Measurements from ENCODE around the gene ATG101.
"Not testable (repeated sequence)": the region's sequence is repeated elsewhere in the genome, so short reads cannot be mapped to it uniquely, and the experiment has no call there.

ATG101 gene

DNA sequence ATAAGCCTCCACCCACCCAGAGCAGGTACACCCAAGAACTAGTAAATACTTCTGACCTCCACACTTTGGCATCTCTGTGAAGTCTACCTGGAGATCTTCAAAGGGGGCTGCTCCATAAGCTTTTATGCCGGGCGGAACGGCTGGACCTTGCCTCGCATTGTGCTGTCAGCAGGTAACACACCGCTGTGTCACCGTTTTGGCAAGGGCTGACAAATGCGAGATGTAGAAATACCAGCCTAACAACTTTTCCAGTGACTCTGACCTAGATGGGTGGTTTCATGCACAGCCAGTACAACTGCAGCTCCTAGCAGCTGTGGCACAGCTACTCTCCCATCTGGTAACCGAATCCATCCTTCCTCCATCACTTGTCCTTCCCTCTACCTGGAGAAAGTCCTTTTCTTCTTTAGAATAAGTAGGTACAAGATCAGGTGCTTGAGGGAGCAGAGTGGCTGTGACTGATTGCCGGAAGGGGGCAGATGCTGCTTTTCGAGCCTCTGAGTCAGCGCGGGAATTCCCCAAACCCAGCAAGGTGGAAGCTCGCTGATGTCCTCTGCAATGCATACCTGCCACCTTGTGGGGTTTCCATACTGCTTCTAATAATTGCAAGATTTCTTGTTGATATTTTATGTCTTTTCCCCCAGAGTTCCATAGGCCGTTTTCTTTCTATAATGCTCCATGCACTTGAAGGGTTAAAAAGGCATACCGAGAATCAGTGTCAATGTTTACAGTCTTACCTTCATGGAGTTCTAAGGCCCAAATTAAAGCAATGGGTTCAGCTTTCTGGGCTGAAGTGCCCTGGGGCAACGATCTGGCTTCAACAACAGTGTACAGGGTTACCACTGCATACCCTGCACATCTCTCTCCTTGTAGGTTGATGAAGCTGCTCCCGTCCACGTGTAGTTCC is 46.7 kb downstream of the ATG101 start:
- DNase-seq, result not testable (repeated sequence)

DNA sequence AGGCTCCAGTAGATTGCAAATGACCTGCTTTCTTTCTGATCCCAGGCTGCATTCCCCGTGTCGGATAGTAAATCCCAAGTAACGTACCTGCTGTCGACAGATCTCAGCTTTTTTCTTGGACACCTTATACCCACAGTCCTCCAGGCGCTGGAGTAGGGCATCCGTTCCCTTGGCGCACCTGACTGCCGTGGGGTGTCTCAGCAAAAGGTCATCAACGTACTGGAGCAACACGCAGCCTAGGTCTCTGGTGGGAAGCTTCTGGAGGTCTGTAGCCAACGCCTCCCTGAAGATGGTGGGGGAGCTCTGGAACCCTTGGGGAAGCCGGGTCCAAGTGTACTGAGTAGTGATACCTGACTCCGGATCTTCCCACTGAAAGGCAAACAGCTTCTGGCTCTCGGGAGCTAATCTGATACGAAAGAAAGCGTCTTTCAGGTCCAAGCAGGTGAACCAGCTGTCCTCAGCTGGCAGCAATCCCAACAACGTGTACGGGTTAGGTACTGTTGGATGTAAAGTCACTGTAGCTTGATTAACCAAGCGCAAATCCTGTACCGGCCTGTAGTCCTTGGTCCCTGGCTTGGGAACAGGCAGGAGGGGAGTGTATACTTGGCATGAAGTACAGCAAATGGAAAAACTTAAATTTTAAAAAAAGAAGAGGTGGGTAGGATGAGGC is 48.2 kb downstream of the ATG101 start:
- DNase-seq, result not testable (repeated sequence)

DNA sequence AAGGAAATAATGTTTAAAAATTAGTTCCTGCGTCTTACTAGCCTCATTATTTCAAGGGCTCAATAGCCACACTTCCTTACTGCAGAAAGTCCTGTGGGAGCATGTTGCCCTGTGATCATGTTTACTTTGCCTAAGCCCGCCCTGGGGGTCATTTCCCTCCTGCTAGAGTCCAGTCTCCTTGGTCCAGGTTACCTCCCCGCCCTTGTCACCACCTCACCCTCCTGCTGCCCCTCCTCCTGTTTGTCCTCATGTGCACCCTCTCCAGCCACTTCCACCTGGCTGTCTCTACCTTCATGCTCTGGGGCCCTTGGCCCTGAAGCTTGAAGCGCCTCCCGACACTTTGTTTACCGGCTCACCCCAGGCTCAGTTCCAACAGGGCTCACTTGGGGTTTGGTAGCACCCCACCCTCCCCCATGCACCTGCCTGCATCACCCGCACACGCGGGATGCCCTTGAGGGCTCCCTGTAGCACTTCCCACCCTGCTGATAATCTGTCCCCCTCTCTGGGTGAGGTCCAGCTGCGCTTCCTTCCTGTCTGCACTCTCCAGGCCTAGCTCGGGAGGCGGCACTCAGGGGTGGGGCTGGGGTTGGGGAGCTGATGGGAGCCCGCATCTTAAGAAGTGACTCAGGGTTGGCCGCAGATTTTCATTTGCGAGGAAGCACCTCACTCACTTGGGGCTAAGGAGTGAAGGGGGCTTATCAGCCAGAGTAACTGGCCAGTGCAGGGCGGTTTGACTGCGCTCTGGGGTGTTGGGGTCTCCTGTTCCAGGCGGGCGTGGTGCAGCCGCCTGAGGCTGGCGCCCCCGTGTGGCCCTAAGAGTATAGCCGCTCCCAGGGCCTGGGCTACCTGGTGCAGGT is 49.8 kb downstream of the ATG101 start:
- DNase-seq, result no peak

DNA sequence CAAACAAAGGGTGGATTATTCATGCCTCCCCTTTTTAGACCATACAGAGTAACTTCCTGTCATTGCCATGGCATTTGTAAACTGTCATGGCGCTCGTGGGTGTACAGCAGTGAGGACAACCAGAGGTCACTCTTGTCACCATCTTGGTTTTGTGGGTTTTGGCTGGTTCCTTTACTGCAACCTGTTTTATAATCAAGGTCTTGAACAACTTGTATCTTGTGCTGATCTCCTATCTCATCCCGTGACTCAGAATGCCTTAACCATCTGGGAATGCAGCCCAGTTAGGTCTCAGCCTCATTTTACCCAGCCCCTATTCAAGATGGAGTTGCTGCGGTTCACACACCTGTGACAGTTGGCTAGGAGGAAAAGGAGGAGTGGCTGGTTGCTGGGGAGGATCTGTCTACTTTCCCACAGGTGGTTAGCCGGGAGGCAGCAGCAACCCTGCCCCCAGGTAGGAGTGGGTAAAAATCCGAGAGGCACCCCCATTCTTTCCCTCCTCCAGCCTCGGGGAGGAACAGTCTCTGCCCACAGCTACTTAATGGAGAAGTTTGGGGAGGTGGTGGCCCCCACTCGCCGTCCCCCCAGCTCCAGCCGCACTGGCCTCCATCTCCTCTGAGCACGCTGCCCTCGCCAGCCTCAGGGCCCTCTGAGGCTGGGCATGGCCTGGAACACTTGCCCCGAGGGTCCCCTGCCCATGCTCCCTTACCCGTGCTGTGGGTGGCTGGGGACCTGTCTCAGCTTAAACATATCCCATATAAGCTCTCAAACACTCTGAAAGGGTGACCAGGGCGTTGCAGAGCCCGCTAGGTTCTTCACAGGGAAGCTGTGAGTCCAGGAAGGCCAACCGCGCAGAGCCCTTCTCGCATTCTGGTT is 51.4 kb downstream of the ATG101 start:
- no peak for DNase-seq

DNA sequence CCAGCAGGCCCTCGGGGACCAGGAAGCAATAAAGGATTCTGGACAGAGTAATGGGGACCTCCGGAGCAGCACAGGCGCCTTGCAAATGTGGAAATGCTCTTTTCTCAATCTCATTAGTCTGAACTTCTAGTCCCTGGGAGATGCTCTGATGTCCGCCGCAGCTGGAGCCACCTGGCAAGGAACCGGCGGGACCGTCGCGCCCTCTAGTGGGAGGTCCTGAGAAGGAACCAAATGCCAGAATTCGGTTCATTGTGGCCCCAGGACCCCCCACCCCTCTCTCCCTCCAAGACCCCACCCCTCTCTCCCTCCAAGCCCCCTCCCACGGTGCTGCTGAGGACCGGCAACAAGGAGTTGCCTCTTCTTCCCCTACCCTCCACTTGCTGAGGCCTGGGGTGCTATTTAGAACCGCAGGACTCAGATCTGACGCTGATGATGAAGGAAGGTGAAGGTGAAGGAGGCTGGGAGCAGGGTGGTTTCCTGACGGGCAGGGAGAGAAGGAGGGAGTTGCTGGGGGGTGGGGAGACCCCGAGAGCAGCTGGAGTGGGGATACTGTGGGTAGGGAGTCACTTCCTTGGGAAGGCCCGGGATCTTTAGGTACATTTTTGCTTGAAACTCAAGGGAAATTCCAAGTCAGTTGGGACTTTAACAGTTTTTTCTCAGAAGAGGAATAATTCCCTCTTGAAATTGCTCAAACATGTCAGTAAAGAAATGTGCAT is 52.2 kb downstream of the ATG101 start:
- peak; percentile 1 for DNase-seq

DNA sequence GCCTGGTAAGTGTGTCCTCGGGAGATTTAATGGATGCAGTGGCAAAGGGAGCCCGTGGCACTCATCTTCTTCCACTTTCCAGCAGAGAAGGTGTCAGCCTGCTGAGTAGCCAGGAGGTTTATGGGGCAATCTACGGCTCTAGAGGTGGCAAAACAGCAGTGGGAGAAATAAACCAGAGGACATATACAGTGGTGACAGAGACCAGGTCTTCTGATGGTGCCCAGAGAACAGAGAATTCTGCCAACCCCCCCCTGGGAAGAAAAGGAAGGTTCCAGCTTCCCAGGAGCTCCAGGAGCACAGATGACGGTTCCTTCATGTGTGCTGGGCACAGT is 52.7 kb downstream of the ATG101 start:
- DNase-seq, result no peak

DNA sequence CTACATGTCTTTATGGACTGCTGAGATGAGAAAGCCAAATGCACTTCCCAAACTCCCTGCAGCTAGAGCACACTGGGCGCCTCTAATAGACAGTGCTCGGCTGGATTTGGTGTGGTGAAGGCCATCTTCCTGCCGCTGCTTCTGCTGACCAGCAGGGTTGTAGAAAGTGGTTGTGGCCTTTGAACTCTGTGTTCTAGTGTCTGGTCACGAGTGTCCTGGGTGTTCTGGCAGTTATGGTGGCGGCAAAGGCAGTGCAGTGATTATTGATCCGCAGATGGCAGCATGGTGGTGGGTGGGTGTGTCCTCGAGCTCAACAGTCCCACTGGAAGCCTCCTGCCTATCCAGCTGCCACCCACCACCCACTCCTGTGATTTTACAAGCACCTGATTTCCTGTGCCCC is 53.1 kb downstream of the ATG101 start:
- DNase-seq, result no peak

DNA sequence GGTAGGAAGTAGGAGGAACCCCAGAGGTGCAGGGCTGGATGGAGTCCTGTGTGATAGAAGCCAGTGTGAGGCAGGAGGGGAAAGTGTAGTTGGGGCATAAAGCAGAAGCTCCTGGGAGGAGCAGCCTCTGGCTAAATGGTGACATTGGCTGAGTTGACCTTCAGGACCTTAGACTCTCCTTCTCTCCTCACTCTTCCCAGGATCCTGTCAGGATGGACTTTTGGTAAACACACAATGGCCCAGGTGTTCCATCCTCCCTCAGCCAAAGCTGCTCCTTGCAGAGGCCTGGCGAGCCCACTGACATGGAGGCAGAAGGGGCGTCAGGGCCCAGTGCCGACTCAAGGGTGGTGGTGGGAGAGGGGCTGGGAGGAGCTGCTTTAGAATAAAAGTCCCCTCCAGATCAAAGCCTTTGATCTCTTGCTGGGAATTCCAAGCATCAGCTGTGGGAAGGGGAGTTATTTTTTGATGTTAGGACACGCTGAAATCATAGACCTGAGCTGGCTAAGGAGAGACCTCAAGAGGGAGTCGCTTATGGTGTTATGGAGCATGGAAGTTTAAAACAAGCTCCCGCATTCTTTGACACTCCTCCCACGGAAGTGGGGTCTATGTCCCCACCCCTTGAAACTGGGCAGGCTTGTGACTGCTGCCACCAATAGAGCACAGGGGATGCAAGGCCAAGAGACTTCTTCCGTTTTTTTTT is 53.9 kb downstream of the ATG101 start:
- no peak for DNase-seq

DNA sequence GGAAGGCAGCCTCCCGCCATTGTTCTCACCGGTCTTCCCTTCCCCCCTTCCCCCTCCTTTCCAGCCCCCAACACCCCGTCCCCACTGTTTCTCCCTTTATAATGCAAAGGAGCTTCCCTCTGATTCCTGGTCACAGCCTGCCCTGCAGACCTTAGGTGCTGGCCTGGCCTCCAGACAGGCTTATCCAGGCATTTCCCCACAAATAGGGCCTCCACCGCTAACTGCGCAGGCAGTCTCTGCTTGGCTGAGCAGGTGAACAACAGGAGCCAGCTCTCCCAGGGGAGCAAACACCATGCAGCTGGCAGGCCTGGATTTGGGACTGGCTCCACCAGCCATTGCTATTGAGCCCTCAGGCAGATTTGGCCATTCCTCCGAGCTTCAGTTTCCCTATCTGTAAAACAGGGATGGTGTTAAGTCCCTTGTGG is 55.7 kb downstream of the ATG101 start:
- DNase-seq, result no peak

DNA sequence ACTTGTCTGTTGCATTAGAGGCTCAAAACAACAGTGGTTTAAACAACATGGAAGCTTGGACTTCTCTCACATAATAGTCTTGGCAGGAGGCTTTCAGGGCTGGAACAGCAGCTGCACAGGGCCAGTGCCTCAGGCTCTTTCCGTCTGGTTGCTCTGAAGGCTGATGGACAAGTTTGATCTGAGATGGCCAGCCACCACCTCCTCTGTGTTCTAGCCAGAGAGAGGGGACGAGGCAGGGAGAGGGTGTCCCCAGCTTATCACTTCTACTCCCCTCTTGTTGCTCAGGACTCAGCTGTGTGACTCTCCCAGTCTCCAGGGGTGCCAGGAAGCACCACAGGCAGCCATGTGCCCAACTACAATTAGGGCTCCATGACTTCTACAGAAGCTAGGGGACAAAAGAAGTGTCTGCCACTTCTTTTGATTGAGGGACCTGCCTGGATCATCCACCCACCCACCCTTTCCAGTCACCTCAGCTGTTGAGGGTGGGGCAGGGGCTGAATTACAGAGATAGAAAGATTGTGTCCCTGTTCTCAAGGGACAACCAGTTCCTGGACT is 56.3 kb downstream of the ATG101 start:
- no peak for DNase-seq
